SHP77 (cell line): ENCODE results near the gene ITGB3BP.

ENCODE experiments used
- DNase-seq, 2 experiments: peaks; one replicate each; lab custom pipeline; 2025; lab: John Stamatoyannopoulos, UW

ITGB3BP gene

GRCh38 chr1:63418101-63418500 lies 104.9 kb downstream of the ITGB3BP start:
- DNase-seq = no peak

DNA sequence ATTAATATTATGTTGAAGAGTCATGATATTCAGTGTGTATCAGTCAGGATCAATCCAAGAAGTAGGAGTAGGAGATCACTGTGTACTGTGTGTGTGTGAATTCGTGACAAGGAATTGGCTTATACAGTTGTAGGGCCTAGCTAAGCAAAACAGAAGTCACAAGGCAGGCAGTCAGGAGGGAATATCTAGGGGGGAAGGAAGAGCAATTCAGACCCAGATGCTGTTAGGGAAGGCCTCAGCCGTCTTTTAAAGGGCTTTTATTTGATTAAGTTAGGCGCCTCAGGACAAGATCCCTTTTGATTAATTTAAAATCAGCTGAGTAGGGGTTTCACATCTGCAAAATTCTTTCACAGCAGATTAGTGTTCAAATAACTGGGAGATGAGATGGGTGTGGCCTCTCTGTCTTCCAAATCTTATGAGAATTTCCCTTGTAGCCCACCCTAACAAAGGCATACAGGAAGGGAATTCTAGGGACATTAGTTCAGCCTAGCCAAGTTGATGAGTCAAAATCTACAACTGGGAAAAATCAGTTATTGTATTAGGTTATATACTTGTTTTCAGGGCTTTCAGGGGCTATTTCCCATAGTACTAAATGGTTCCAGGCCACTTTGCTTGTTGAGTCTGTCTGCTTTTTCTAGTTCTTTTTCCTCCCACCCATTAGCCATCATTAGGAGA lies 108.2 kb downstream of the ITGB3BP start:
- no peak for DNase-seq

GRCh38 chr1:63413394-63413793 lies 109.6 kb downstream of the ITGB3BP start:
- DNase-seq = no peak

GRCh38 chr1:63411066-63411465 lies 112.0 kb downstream of the ITGB3BP start:
- DNase-seq = no peak

DNA sequence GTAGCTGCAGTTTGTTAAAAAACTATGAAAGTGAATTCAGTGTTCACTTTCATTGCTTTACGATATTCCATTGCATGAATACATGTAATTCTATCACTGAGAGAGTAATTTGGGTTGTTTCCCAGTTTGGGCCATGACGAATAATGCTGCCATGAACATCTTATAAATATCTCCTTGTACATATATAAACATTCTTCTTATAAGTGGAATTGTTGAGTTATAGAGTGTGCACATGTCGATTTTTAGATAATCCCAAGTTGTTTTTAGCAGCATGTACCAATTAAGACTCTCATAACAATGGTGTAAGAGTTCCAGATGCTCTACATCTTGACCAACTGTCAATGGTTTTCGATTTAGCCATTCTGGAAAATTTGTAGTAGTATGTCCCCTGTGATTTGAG lies 114.7 kb downstream of the ITGB3BP start:
- DNase-seq = no peak

DNA sequence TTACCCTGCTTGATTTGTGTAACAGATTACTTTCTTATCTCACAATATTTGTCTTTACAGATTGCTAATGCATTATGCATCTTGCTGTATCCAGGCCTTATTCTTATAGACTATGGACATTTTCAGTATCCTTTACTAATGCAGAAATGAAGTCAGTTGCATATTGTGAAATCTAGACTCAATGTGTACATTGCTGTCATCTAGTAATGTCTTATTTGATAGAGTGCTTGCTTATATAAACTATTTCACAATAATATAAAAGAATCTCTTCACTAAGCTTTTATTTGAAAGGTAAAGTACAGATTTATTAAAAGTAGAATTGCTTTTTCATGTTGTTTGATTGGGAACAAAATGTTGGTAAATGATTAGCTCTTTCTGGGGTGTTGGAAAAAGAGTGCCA lies 116.0 kb downstream of the ITGB3BP start:
- DNase-seq = no peak

- no peak for DNase-seq
Observed at GRCh38 chr1:63405987-63406386, 117.0 kb downstream of the ITGB3BP start.

DNA sequence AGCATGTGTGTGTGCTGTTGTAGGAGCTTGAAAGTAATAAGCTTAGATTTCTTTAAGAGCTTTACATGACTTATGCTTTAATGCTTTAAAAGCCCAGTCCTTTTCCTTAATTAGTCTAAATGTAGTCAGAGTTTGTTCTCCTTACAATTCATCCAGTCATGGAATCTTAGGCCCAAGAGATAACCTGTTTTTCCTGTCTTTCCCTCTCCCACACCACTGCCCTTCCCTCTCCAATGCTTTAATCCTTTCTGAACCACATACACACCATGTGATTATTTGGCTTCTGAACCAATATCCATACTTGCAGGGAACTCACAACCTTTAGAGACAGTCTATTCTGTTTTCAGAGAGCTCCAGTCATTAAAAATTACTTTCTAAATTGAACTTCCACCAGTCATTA lies 118.0 kb downstream of the ITGB3BP start:
- DNase-seq = no peak

DNA sequence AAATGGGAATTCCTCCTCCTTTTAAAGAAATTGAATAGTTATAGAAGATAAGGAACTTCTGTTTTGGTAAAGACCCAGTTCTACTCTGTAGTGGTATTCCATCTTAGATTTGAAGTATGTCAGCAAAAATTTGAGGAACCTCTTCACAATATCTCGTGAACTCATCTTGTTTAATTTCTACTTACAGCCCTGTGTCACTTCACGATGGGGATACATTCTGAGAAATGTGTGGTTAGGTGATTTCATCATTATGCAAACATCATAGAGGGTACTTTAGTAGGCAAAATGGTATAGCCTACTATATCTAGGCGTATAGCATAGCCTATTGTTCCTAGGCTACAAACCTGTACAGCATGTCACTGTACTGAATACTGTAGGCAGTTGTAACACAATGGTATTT lies 119.6 kb downstream of the ITGB3BP start:
- DNase-seq = no peak

DNA sequence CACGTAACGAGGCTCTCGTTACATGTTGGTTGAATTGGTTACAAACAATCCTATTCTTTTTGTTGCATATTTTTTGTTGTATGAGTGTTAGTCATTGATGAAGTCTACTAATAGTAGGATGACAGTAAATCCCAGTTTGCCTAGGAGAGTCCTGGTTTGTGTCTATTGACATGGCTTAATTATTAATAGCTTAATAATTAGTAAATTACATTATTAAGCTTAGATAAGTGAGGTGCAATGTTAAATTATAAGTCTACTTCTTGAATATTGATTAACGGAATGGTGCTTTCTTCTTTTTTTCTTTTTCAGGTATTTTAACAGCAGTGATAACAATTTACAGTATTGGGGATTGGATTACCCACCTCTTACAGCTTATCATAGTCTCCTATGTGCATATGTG lies 121.1 kb downstream of the ITGB3BP start:
- DNase-seq = no peak
